ENCODE measurements around the gene TEX51.

TEX51 gene

GRCh38 chr2:126898636-126899035 is at the start of gene TEX51:
Gene TEX51 (plus strand): TSS chr2:126898890. CDS start chr2:126898919, 29 bp downstream.
- DNase-seq: no peak

- DNase-seq: no peak
These were observed 49.6 kb upstream of the TEX51 start for GRCh38 chr2:126849054-126849453.

- DNase-seq: no peak
These were observed 49.2 kb upstream of the TEX51 start for GRCh38 chr2:126849486-126849885.

GRCh38 chr2:126849991-126850535 is 48.6 kb upstream of the TEX51 start:
- no peak for DNase-seq

GRCh38 chr2:126850940-126851339 is 47.8 kb upstream of the TEX51 start:
- no peak for DNase-seq

- no peak for DNase-seq
These were observed 46.9 kb upstream of the TEX51 start for GRCh38 chr2:126851756-126852155.

- no peak for DNase-seq
These were observed 46.3 kb upstream of the TEX51 start for GRCh38 chr2:126852361-126852760.

GRCh38 chr2:126855606-126856005 is 43.1 kb upstream of the TEX51 start:
- DNase-seq: no peak

GRCh38 chr2:126856403-126856802 is 42.3 kb upstream of the TEX51 start:
- DNase-seq: no peak

GRCh38 chr2:126857502-126857901 is 41.2 kb upstream of the TEX51 start:
- DNase-seq: no peak

GRCh38 chr2:126858013-126858412 is 40.7 kb upstream of the TEX51 start:
- no peak for DNase-seq

- no peak for DNase-seq
These were observed 40.3 kb upstream of the TEX51 start for GRCh38 chr2:126858436-126858835.

GRCh38 chr2:126858991-126859390 is 39.7 kb upstream of the TEX51 start:
- no peak for DNase-seq

- no peak for DNase-seq
These were observed 39.1 kb upstream of the TEX51 start for GRCh38 chr2:126859631-126860030.

GRCh38 chr2:126860385-126860784 is 38.3 kb upstream of the TEX51 start:
- no peak for DNase-seq

GRCh38 chr2:126862730-126863129 is 36.0 kb upstream of the TEX51 start:
- DNase-seq: no peak

GRCh38 chr2:126863336-126864015 is 35.2 kb upstream of the TEX51 start:
- DNase-seq: no peak

- DNase-seq: no peak
These were observed 33.8 kb upstream of the TEX51 start for GRCh38 chr2:126864861-126865260.

GRCh38 chr2:126866451-126866850 is 32.2 kb upstream of the TEX51 start:
- no peak for DNase-seq

GRCh38 chr2:126874961-126875360 is 23.7 kb upstream of the TEX51 start:
- no peak for DNase-seq

GRCh38 chr2:126876631-126877030 is 22.1 kb upstream of the TEX51 start:
- no peak for DNase-seq

- no peak for DNase-seq
These were observed 21.6 kb upstream of the TEX51 start for GRCh38 chr2:126877041-126877440.

GRCh38 chr2:126877861-126878565 is 20.7 kb upstream of the TEX51 start:
- DNase-seq: no peak

- DNase-seq: no peak
These were observed 20.1 kb upstream of the TEX51 start for GRCh38 chr2:126878601-126879000.

Data from COR-L47 (cell line).